ENCODE data around the gene DCC. TPM values are rescaled to one million over a fixed set of nuclear protein-coding genes. Genes with fewer than 3 reads are reported as not detected.
A peak's percentile ranks its signal among the peaks of the same experiment; 100 is the strongest.

Gene DCC
- total RNA-seq, 2 donors from 2014 or later: 0.33 TPM; not detected in 1

DNA sequence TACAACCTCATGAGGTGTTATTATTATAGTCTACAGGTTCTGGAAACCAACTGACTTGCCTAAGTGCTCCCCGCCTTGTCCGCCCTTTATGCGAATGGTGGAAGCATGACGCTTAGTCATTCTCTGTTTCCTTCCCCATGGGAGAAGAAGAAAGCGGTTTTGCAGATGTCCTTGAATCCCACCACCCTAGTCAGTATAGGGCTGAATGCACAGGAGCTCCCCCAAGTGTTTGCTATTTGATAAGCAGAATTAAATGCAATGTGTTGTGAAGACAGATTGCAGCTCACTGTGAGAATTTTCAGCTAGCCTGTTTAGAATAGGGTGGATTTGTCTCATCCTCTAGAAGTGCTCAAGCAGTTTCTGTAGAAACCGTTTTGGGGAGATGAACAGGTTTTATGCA is 652.0 kb downstream of the DCC start:
- no peak overlapping the region for H3K27ac ChIP-seq
- no peak overlapping the region for H3K4me3 ChIP-seq
- no peaks in the 10 kb centered on the region for H3K36me3 ChIP-seq (replicated peaks in 1 of 2; ENCODE audit: insufficient read depth in 1 of 2, low read depth in 2 of 2)
- no peaks in the 10 kb centered on the region for H3K27me3 ChIP-seq
- no peak for ATAC-seq
- no peak for TF ChIP-seq CTCF (IDR thresholded peaks at IDR 0.05)
- no peak for TF ChIP-seq POLR2A (IDR thresholded peaks at IDR 0.05)
- H3K4me1 ChIP-seq: no peaks in the 10 kb centered on the region
- 63 to 67% methylated on average over 6 of the region's 6 CpGs for whole genome bisulfite sequencing, 2 donors
- no peaks in the 10 kb centered on the region for H3K9me3 ChIP-seq
- intact Hi-C loops (cut with DNase I): no loop called here
- no peak for DNase-seq

DNA sequence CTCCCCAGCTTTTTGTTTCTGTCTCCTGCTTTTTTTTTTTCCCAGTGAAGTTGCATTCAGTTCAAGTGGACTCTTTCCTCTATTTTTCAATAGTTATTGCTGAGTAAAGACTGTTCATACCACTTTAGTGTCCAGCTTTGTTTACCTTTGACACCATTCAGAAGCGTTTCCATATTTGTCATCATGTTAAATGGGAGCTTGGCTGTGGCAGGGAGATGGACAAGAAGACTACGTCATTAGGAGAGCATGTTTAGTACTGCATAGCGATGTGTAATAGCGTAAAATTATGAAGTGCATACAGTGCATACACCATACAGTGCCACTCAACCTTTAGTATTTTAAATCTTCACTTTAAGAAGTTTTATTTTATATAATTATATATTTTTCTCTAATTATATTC is 655.9 kb downstream of the DCC start:
- H3K27me3 ChIP-seq: no peaks in the 10 kb centered on the region
- H3K4me3 ChIP-seq: no peak overlapping the region
- no peaks in the 10 kb centered on the region for H3K4me1 ChIP-seq
- DNase-seq: no peak
- H3K9me3 ChIP-seq: no peaks in the 10 kb centered on the region
- no peak for TF ChIP-seq CTCF (IDR thresholded peaks at IDR 0.05)
- no peak for TF ChIP-seq POLR2A (IDR thresholded peaks at IDR 0.05)
- WGBS, 2 donors: 72 to 73% methylated on average over 4 of the region's 4 CpGs
- no peaks in the 10 kb centered on the region for H3K36me3 ChIP-seq (replicated peaks in 1 of 2; ENCODE audit: insufficient read depth in 1 of 2, low read depth in 2 of 2)
- intact Hi-C loops (cut with DNase I): no loop called here
- H3K27ac ChIP-seq: no peak overlapping the region
- ATAC-seq: no peak

DNA sequence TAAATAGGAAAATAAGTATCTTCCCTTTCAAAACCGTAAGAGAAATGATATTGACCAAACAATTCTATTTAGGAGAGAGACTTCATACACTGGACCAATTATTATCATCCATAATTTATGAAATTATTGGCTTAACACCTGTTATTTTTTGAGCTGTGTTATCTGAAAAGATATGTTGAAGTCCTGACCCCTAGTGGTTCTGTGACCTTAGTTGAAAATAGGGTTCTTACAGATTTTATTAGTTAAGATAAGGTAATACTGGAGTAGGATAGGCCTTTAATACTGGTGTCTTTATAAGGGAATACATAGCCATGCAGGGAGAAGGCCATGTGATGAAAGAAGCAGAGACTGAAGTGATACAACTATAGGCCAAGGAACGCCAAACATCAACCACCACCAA is 659.6 kb downstream of the DCC start:
- intact Hi-C loops (cut with DNase I): no loop called here
- DNase-seq: no peak
- TF ChIP-seq POLR2A (IDR thresholded peaks at IDR 0.05) (no peak), CTCF (IDR thresholded peaks at IDR 0.05) (peak in 1 of 7 experiments; percentile 6)
- no peak for ATAC-seq
- no peaks in the 10 kb centered on the region for H3K36me3 ChIP-seq (replicated peaks in 1 of 2; ENCODE audit: insufficient read depth in 1 of 2, low read depth in 2 of 2)
- H3K4me1 ChIP-seq: no peaks in the 10 kb centered on the region
- H3K9me3 ChIP-seq: no peaks in the 10 kb centered on the region
- no peaks in the 10 kb centered on the region for H3K27me3 ChIP-seq
- H3K27ac ChIP-seq: no peak overlapping the region
- H3K4me3 ChIP-seq: no peak overlapping the region
- WGBS, 2 donors: 61 to 67% methylated on average over 2 of the region's 2 CpGs

GRCh38 chr18:53004798-53005197 is 664.8 kb downstream of the DCC start:
- no peak for DNase-seq
- H3K36me3 ChIP-seq (replicated peaks in 1 of 2; ENCODE audit: insufficient read depth in 1 of 2, low read depth in 2 of 2): no peaks in the 10 kb centered on the region
- no peaks in the 10 kb centered on the region for H3K27me3 ChIP-seq
- no peak overlapping the region for H3K27ac ChIP-seq
- intact Hi-C loops (cut with DNase I): no loop called here
- ATAC-seq: no peak
- H3K4me1 ChIP-seq: no peaks in the 10 kb centered on the region
- TF ChIP-seq CTCF (IDR thresholded peaks at IDR 0.05) (no peak), POLR2A (IDR thresholded peaks at IDR 0.05) (no peak)
- WGBS, 2 donors: 26 to 33% methylated on average over 1 of the region's 1 CpG
- H3K4me3 ChIP-seq: no peak overlapping the region
- H3K9me3 ChIP-seq: no peaks in the 10 kb centered on the region

DNA sequence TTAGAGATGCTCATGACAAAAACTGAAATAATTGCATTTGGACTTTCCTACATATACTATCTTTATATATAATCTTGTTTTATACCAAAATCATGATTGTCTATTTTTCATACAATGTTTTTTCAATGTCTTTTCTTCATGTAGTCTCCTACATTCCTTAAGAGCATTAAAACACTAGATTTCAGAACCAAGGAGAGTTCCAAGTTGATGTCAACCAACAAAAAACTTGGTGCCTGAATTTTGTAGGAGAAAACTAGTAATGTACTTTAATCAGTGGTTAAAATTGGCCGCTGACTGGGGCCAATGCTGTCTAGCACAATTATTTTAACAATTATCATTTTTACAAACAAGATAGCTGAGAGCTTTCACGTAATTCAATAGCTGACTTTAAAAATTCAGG is 678.8 kb downstream of the DCC start:
- DNase-seq (no peak), ATAC-seq (no peak)
- H3K4me1 ChIP-seq: no peaks in the 10 kb centered on the region
- H3K9me3 ChIP-seq: no peaks in the 10 kb centered on the region
- H3K27me3 ChIP-seq: no peaks in the 10 kb centered on the region
- intact Hi-C loops (cut with DNase I): no loop called here
- H3K27ac ChIP-seq: no peak overlapping the region
- no peak overlapping the region for H3K4me3 ChIP-seq
- no peak for TF ChIP-seq CTCF (IDR thresholded peaks at IDR 0.05)
- no peak for TF ChIP-seq POLR2A (IDR thresholded peaks at IDR 0.05)
- 32 to 49% methylated on average over 2 of the region's 2 CpGs for whole genome bisulfite sequencing, 2 donors
- no peaks in the 10 kb centered on the region for H3K36me3 ChIP-seq (replicated peaks in 1 of 2; ENCODE audit: insufficient read depth in 1 of 2, low read depth in 2 of 2)

All from body of pancreas (tissue), 4 donors.